Endodermal cell (in vitro differentiated cells): ENCODE data around the gene SIPA1L2. TPM values are rescaled to one million over a fixed set of nuclear protein-coding genes. Genes with fewer than 3 reads are reported as not detected.
A peak's percentile ranks its signal among the peaks of the same experiment; 100 is the strongest.

ENCODE experiments used
- DNase-seq: peaks from one replicate; pipeline ENCODE4 v3.0.0-alpha.2; 2017
- H3K27ac ChIP-seq: 2 replicates; pipeline ENCODE4 v1.5.1; 2013; ENCODE audit warnings: mild to moderate bottlenecking, low read depth, low read length, moderate library complexity
- H3K27me3 ChIP-seq: 2 replicates; pipeline ENCODE4 v1.6.1; 2013; ENCODE audit warnings: mild to moderate bottlenecking, low read length, moderate library complexity; ENCODE audit not compliant: insufficient read depth, control insufficient read depth, poor library complexity, severe bottlenecking
- H3K36me3 ChIP-seq: 2 replicates; pipeline ENCODE4 v1.7.0; 2013; ENCODE audit warnings: mild to moderate bottlenecking, low read length, moderate library complexity; ENCODE audit not compliant: control insufficient read depth, insufficient read depth
- H3K4me1 ChIP-seq: one replicate; pipeline ENCODE4 v1.7.0; 2013; ENCODE audit warnings: low read length; ENCODE audit not compliant: control insufficient read depth, insufficient read depth
- H3K4me3 ChIP-seq: 2 replicates; pipeline ENCODE4 v1.5.1; 2013; ENCODE audit warnings: mild to moderate bottlenecking, low read length, moderate library complexity
- H3K9ac ChIP-seq: 2 replicates; pipeline ENCODE4 v1.6.1; 2013; ENCODE audit warnings: mild to moderate bottlenecking, low read length, moderate library complexity; ENCODE audit not compliant: poor library complexity, severe bottlenecking; ENCODE audit errors: extremely low read depth
- H3K9me3 ChIP-seq: 2 replicates; pipeline ENCODE4 v1.6.1; 2013; ENCODE audit warnings: mild to moderate bottlenecking, low read length, moderate library complexity; ENCODE audit not compliant: control insufficient read depth
- H3K27ac Mint-ChIP-seq: 2 replicates; pipeline ENCODE4 v1.8.0; 2020; ENCODE audit warnings: mixed read lengths
- H3K27me3 Mint-ChIP-seq: 2 replicates; pipeline ENCODE4 v1.8.0; 2021; ENCODE audit warnings: mild to moderate bottlenecking, mixed read lengths; ENCODE audit not compliant: insufficient read depth
- H3K36me3 Mint-ChIP-seq: 2 replicates; pipeline ENCODE4 v1.8.0; 2020; ENCODE audit warnings: low read depth, mixed read lengths
- H3K4me1 Mint-ChIP-seq: 2 replicates; pipeline ENCODE4 v1.8.0; 2020; ENCODE audit warnings: mixed read lengths
- H3K4me3 Mint-ChIP-seq: 2 replicates; pipeline ENCODE4 v1.8.0; 2020; ENCODE audit warnings: mild to moderate bottlenecking, moderate library complexity, mixed read lengths
- H3K9me3 Mint-ChIP-seq: 2 replicates; pipeline ENCODE4 v1.8.0; 2020; ENCODE audit warnings: mild to moderate bottlenecking, mixed read lengths
- CTCF ChIP-seq: fragments of 200-600 bp; sonication (generic); conservative IDR thresholded peaks from 2 replicates; pipeline ENCODE4 v1.5.0; 2021; ENCODE audit warnings: antibody characterized with exemption, mild to moderate bottlenecking
- WGBS, 2 experiments: methylation state at CpG; one replicate each; pipeline versions ENCODE4 v1.1.5 to v1.1.7; 2013; ENCODE audit warnings: missing lambda C conversion rate in 2 of 2, mixed read lengths in 1 of 2; ENCODE audit not compliant: insufficient coverage in 1 of 2, insufficient read length in 1 of 2; 5-methylcytosine and 5-hydroxymethylcytosine counted together
- total RNA-seq, 2 donors: library from RNA; stranded (reverse); fragmentation: NEBNext Ultra II Directional in 1 of 2; extraction: Animal tissue kit (Norgen Biotek cat#: 25700) in 1 of 2; gene quantifications; 2 replicates in 1 of 2; 3 replicates in 1 of 2; pipeline ENCODE4 v1.2.1, GENCODE V29; 2021

Gene SIPA1L2
- total RNA-seq, 2 donors from 2014 or later = 34.7 to 41.5 TPM

GRCh38 chr1:232593717-232594502 lies 36.0 kb downstream of the SIPA1L2 start:
- Histone ChIP-seq H3K36me3 (peaks cover 45% of the 10 kb centered on the region), H3K9ac (no peak overlapping the region), H3K27me3 (no peaks in the 10 kb centered on the region), H3K9me3 (no peaks in the 10 kb centered on the region), H3K4me3 (no peak overlapping the region), H3K27ac (peak overlapping the region; percentile 47), H3K4me1 (peaks cover 16% of the 10 kb centered on the region)
- Mint-ChIP-seq H3K4me1 (peaks cover 48% of the 10 kb centered on the region), H3K36me3 (peaks cover 8% of the 10 kb centered on the region), H3K27ac (peak overlapping the region; percentile 11), H3K9me3 (no peaks in the 10 kb centered on the region), H3K4me3 (no peak overlapping the region), H3K27me3 (no peaks in the 10 kb centered on the region)
- no peak for DNase-seq
- 75 to 83% methylated on average over 10 to 14 of the region's 14 CpGs for WGBS, 2 experiments
- no peak for TF ChIP-seq CTCF

- H3K36me3 ChIP-seq = peaks cover 48% of the 10 kb centered on the region
- 94 to 100% methylated on average over 1 to 3 of the region's 3 CpGs for WGBS, 2 experiments
- no peaks in the 10 kb centered on the region for H3K9me3 ChIP-seq
- Mint-ChIP-seq H3K27ac (no peak overlapping the region), H3K27me3 (no peaks in the 10 kb centered on the region), H3K9me3 (no peaks in the 10 kb centered on the region), H3K4me3 (no peak overlapping the region), H3K36me3 (peaks cover 4% of the 10 kb centered on the region), H3K4me1 (peaks cover 45% of the 10 kb centered on the region)
- H3K4me3 ChIP-seq = no peak overlapping the region
- no peak for TF ChIP-seq CTCF
- no peak overlapping the region for H3K9ac ChIP-seq
- peak overlapping the region; percentile 21 for H3K27ac ChIP-seq
- peaks cover 16% of the 10 kb centered on the region for H3K4me1 ChIP-seq
- no peaks in the 10 kb centered on the region for H3K27me3 ChIP-seq
- DNase-seq = no peak
These were observed 38.6 kb downstream of the SIPA1L2 start for GRCh38 chr1:232591344-232591743.

GRCh38 chr1:232590744-232591082 lies 39.2 kb downstream of the SIPA1L2 start:
- peaks cover 4% of the 10 kb centered on the region for H3K36me3 Mint-ChIP-seq
- H3K4me3 ChIP-seq = no peak overlapping the region
- H3K27me3 ChIP-seq = no peaks in the 10 kb centered on the region
- no peak for DNase-seq
- 96 to 100% methylated on average over 4 to 5 of the region's 5 CpGs for WGBS, 2 experiments
- no peak for TF ChIP-seq CTCF
- peaks cover 52% of the 10 kb centered on the region for H3K36me3 ChIP-seq
- no peaks in the 10 kb centered on the region for H3K27me3 Mint-ChIP-seq
- H3K27ac ChIP-seq = no peak overlapping the region
- no peak overlapping the region for H3K4me3 Mint-ChIP-seq
- H3K9me3 Mint-ChIP-seq = no peaks in the 10 kb centered on the region
- no peaks in the 10 kb centered on the region for H3K9me3 ChIP-seq
- H3K27ac Mint-ChIP-seq = no peak overlapping the region
- peaks cover 45% of the 10 kb centered on the region for H3K4me1 Mint-ChIP-seq
- H3K4me1 ChIP-seq = peaks cover 16% of the 10 kb centered on the region
- H3K9ac ChIP-seq = no peak overlapping the region
